ELF-1 (cell line): Measurements from ENCODE around the gene RASGRP2.

Source experiments
- DNase-seq: peaks from one replicate; pipeline ENCODE4 v3.0.0-alpha.2; 2016; ENCODE audit warnings: low read depth, low spot score

RASGRP2 gene

GRCh38 chr11:64698427-64698826 is 45.5 kb downstream of the RASGRP2 start:
- no peak for DNase-seq

- DNase-seq: no peak
Measured at GRCh38 chr11:64697663-64698375, 46.1 kb downstream of the RASGRP2 start.

- no peak for DNase-seq
Measured at GRCh38 chr11:64696045-64696444, 47.9 kb downstream of the RASGRP2 start.

- no peak for DNase-seq
Measured at GRCh38 chr11:64695548-64695947, 48.4 kb downstream of the RASGRP2 start.

GRCh38 chr11:64694821-64695365 is 49.0 kb downstream of the RASGRP2 start:
- DNase-seq: peak; percentile 40

- DNase-seq: no peak
Measured at GRCh38 chr11:64694026-64694755, 49.8 kb downstream of the RASGRP2 start.

GRCh38 chr11:64692764-64693331 is 51.1 kb downstream of the RASGRP2 start:
- DNase-seq: no peak

GRCh38 chr11:64691543-64691942 is 52.4 kb downstream of the RASGRP2 start:
- DNase-seq: no peak

- no peak for DNase-seq
Measured at GRCh38 chr11:64690235-64690634, 53.7 kb downstream of the RASGRP2 start.

- DNase-seq: peak; percentile 97
Measured at GRCh38 chr11:64688534-64688982, 55.4 kb downstream of the RASGRP2 start.

- DNase-seq: no peak
Measured at GRCh38 chr11:64687643-64688533, 56.1 kb downstream of the RASGRP2 start.

GRCh38 chr11:64687204-64687603 is 56.7 kb downstream of the RASGRP2 start:
- no peak for DNase-seq

GRCh38 chr11:64686466-64687170 is 57.3 kb downstream of the RASGRP2 start:
- no peak for DNase-seq

GRCh38 chr11:64685536-64685935 is 58.4 kb downstream of the RASGRP2 start:
- no peak for DNase-seq

- no peak for DNase-seq
Measured at GRCh38 chr11:64684357-64684756, 59.6 kb downstream of the RASGRP2 start.

GRCh38 chr11:64681171-64681570 is 62.8 kb downstream of the RASGRP2 start:
- no peak for DNase-seq

- DNase-seq: no peak
Measured at GRCh38 chr11:64679846-64680245, 64.1 kb downstream of the RASGRP2 start.

GRCh38 chr11:64677441-64678023 is 66.4 kb downstream of the RASGRP2 start:
- no peak for DNase-seq
